Right cardiac atrium (tissue), 5 donors: ENCODE results near the gene SNTG2. TPM values are rescaled to one million over a fixed set of nuclear protein-coding genes. Genes with fewer than 3 reads are reported as not detected.

Experiments used
- ATAC-seq, 2 donors: fragments of 200-7000 bp; cut with Tn5 transposase; one replicate each; pipeline versions ENCODE4 v1.8.0 to v1.9.1; 2020; ENCODE audit warnings: moderate library complexity in 2 of 2, mild to moderate bottlenecking in 1 of 2
- DNase-seq, 3 donors: peaks; one replicate each; pipeline ENCODE4 v3.0.0-alpha.2; 2020
- H3K27ac ChIP-seq: one replicate; pipeline ENCODE4 v1.5.1; 2013; ENCODE audit warnings: mild to moderate bottlenecking, low read length, control low read depth, moderate library complexity
- H3K27me3 ChIP-seq: one replicate; pipeline ENCODE4 v1.6.1; 2013; ENCODE audit not compliant: control insufficient read depth, insufficient read depth
- H3K4me1 ChIP-seq: one replicate; pipeline ENCODE4 v1.6.1; 2013; ENCODE audit warnings: low read length; ENCODE audit not compliant: control insufficient read depth, insufficient read depth
- H3K4me3 ChIP-seq: one replicate; pipeline ENCODE4 v1.5.1; 2013; ENCODE audit warnings: low read length, control low read depth
- H3K9me3 ChIP-seq: one replicate; pipeline ENCODE4 v1.6.1; 2013; ENCODE audit warnings: low read length; ENCODE audit not compliant: control insufficient read depth
- WGBS: extraction: QIAGEN DNeasy Blood & Tissue Kit; methylation state at CpG from one replicate; pipeline ENCODE4 v1.1.7; 2013; 5-methylcytosine and 5-hydroxymethylcytosine counted together
- intact Hi-C, 4 donors: fragments of 100-400 bp; cut with DNase I; formaldehyde crosslinking; loops; one replicate each; pipeline versions ENCODE4 v1.11.0 to v1.14.0; 2022 to 2023
- polyA plus RNA-seq: library from polyadenylated mRNA; stranded (reverse); fragments of 200-250 nt; gene quantifications from one replicate; pipeline ENCODE4 v1.2.3, GENCODE V29; 2013
- total RNA-seq, 4 donors: library from RNA; stranded (reverse); fragmentation: NEBNext Ultra II Directional; extraction: Animal tissue kit (Norgen Biotek cat#: 25700); gene quantifications; one replicate each; pipeline ENCODE4 v1.2.1, GENCODE V29; 2021
- donor health status: healthy with polysubstance abuse.
- donor health status: DM: no; HTN: yes; CAD: no.
- donor health status: DM: no; HTN: no; CAD: no.
- donor health status: DM: no; HTN: yes; CAD: no; lungs with severe emphysema.
- donor health status: DM: yes; HTN: yes; CAD: no.

Gene SNTG2
- total and polyA plus RNA-seq, 5 donors, result 0.34 to 2.0 (median 0.93) TPM; not detected in 1

DNA sequence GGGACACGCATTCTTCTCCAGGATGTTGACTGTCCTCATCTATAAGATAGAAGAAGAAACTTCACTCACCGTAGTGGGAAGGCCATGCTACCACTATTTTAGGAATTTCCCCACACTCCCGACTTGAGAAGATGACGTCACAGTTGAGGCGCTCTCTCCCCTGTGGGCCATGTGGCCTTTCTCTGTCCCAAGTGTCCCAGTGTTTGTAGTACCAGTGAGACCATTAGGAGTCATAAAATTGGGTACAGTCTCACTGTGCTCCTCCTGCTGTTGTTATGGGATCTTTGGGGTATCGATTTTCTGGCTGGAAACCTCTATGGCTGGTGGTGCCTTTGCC lies 7.2 kb upstream of the SNTG2 start:
- intact Hi-C loops, result no loop called here
- H3K9me3 ChIP-seq, result no peaks in the 10 kb centered on the region
- no peak for DNase-seq
- ATAC-seq, result no peak
- WGBS, result 88% methylated on average over 6 of the region's 6 CpGs
- no peaks in the 10 kb centered on the region for H3K4me1 ChIP-seq
- no peak overlapping the region for H3K4me3 ChIP-seq
- H3K27me3 ChIP-seq, result no peaks in the 10 kb centered on the region
- H3K27ac ChIP-seq, result no peak overlapping the region

DNA sequence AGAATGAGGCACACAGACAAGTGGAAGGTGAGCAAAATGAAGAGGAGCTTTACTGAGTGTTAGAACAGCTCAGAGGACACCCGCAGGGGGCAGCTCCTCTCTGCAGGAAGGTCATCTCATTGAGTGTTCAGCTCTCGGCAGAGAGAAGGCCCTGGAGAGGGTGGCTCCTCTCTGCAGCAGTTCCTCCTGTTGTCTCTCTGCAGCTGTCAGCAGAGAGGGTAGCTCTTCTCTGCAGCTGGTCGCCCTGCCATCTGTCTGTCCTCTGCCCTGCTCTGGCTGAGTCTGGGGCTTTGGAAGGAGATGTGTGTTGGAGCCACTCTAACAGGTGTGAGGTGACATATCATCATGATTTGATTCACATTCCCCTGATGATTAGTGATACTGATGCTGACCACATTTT lies 6.8 kb upstream of the SNTG2 start:
- WGBS, result 72% methylated on average over 3 of the region's 3 CpGs
- H3K27me3 ChIP-seq, result no peaks in the 10 kb centered on the region
- intact Hi-C loops, result no loop called here

DNA sequence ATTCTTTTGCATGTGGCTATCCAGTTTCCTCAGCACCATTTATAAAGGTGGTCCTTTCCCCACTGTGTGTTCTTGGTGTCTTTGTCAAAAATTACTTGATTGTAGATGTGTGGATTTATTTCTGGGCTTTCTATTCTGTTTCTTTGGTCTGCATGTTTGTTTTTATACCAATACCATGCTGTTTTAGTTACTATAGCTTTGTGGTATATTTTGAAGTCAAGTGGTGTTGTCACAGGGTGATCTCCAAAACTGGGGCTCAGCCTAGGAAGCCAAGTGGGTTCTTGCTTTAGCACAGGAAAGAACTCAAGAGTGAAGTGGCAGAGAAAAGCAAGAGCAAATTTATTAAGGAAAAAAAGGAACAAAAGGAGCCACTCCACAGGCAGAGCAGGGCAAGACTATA lies 6.0 kb upstream of the SNTG2 start:
- H3K4me3 ChIP-seq, result no peak overlapping the region
- H3K27me3 ChIP-seq, result no peaks in the 10 kb centered on the region
- no peak for DNase-seq
- intact Hi-C loops, result no loop called here
- H3K27ac ChIP-seq, result no peak overlapping the region
- no peaks in the 10 kb centered on the region for H3K9me3 ChIP-seq
- no peak for ATAC-seq
- no peaks in the 10 kb centered on the region for H3K4me1 ChIP-seq

More for the DNA sequence above, 6.8 kb upstream of the SNTG2 start:
- Histone ChIP-seq H3K4me1 (no peaks in the 10 kb centered on the region), H3K9me3 (no peaks in the 10 kb centered on the region), H3K27ac (no peak overlapping the region), H3K4me3 (no peak overlapping the region)
- ATAC-seq (no peak), DNase-seq (no peak)

DNA sequence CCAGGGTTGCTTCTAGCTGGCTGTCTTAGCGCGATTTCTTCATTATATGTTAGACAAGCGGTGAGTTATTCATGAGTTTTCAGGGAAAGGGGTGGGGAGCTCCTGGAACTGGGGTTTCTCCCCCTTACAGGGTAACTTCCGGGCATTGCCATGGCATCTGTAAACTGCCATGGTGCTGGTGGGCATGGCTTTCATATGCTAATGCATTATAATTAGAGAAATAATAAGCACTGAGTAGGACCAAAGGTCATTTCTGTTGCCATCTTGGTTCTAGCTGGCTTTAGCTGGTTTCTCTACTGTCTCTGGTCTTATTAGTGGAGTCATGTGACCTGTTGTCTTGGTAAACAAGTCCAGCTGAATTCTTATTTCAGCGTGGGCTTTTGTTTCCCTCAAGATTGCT lies 5.5 kb upstream of the SNTG2 start:
- 87% methylated on average over 5 of the region's 5 CpGs for WGBS
- Histone ChIP-seq H3K4me3 (no peak overlapping the region), H3K27me3 (no peaks in the 10 kb centered on the region), H3K4me1 (no peaks in the 10 kb centered on the region), H3K27ac (no peak overlapping the region), H3K9me3 (no peaks in the 10 kb centered on the region)
- DNase-seq (no peak), ATAC-seq (no peak)
- intact Hi-C loops, result no loop called here

DNA sequence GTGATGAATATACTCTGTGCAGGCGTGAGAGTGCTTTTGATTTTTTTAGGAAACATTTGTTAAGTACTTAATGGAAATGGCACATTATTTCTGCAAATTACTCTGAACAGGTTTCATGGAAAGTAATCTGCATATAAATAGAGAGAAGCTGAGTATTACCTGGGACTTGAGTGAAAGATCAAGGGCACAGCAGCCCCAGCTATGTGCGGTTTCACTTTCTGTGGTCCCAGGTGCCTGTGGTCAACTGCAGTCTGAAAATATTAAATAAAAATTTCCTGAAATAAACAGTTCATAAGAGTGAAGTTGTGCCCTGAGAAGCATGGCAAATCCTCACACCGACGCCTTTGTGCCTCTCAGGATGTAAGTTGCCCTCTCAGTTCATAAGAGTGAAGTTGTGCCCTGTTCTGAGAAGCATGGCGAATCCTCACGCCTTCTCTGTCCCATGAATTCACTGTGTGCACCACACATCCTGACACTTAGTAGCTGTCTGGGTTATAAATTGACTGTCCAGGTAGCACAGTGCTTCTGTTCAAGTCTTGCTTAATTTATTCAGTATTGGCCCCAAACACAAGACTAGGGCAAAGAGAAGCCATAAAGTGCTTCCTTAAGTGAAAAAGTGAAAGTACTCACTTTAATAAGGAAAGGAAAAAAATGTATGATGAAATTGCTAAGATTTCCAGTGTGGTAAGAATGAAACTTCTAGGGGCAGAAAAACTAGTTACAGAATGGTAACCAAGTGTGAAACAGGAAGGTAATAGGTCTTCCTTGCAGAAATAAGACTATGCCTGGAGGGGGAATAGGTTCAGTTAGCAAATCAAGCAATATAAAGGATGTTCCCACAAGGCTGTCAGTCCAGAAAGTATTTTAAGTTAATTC lies 4.3 kb upstream of the SNTG2 start:
- 84% methylated on average over 6 of the region's 6 CpGs for WGBS
- no peaks in the 10 kb centered on the region for H3K9me3 ChIP-seq
- H3K27me3 ChIP-seq, result no peaks in the 10 kb centered on the region
- no peak overlapping the region for H3K27ac ChIP-seq
- DNase-seq, result no peak
- H3K4me1 ChIP-seq, result no peaks in the 10 kb centered on the region
- no peak for ATAC-seq
- H3K4me3 ChIP-seq, result no peak overlapping the region
- intact Hi-C loops, result no loop called here

DNA sequence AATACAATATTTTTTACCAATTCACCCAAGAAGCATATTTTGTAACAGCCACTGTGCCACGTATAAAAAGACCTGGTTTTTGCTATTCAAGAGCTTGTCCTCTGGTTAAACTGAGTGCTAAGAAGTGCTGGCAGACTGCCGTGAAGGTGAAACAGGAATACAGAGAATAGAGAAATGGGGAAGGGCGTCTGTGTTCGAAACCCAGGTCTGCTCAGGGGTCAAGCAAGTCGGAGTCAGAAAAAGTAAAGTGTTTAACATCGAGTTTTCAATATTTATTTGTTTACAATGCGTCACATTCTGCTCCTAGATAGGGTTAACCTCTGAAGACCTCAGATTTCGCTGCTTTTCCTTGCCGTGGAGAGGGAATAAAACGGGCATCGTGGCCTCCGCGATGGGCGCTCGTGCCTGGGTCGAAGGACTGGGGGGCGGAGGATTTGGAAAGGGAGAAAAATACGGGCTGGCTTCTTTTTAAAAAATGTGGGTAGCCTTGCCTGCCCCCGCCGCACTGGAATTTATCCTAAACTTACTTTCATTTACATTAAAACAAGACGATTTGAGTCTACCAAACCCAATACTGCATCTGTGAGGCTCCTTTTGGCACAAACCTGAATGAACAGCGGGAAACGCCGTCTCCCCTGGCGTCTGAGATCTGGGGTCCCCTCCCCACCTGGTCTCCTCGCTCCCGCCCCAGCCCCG lies 1.1 kb upstream of the SNTG2 start:
- H3K27me3 ChIP-seq, result no peaks in the 10 kb centered on the region
- H3K4me3 ChIP-seq, result peak overlapping the region; percentile 70
- H3K9me3 ChIP-seq, result no peaks in the 10 kb centered on the region
- intact Hi-C loops, result loop anchor here in 2 of 4 donors (5.0 to 10.0 kb wide), 2 partner anchors 593 to 595 kb away; no protein-coding TSS in a partner anchor
- ATAC-seq (no peak), DNase-seq (no peak)
- no peaks in the 10 kb centered on the region for H3K4me1 ChIP-seq
- no peak overlapping the region for H3K27ac ChIP-seq
- WGBS, result 11% methylated on average over 28 of the region's 28 CpGs

DNA sequence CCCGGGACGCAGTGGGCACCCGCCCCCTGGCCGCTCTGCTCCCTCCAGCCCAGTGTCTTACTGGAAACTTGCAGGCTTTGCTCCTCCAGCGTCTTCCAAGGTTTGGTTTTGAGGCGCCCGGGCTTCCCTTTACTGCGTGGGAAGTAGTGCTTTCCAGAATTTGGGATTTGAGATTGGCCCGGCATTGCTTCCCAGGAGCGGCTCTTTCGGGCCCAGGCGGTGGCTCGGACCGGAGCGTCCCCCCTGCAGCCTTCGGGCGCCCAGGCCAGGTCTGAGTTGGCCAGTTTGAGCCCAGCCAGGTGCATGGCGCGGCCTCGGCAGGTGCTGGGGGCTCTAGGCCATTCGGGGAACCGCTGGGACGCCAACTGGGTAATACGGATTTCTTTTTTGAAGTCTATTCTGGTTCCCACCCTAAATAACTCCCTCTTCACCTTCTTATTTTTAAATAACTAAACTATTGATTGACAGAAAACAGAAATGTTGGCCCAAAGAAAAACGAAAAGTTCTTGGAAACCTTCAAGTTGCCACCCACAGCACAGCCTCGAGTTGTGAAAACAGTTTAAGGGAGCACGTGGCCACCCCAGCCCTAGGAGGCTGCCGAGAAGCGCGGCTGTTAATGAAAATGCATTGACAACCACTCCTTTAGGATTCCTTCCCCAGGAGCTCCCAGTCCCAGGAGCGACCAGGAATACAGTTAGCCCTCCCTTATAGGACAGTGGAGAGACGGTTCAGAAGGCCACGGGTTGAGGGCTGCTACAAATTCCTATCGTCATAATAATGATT lies 766 bp downstream of the SNTG2 start:
- 13% methylated on average over 34 of the region's 34 CpGs for WGBS
- Histone ChIP-seq H3K9me3 (no peaks in the 10 kb centered on the region), H3K27ac (no peak overlapping the region), H3K27me3 (no peaks in the 10 kb centered on the region), H3K4me1 (no peaks in the 10 kb centered on the region), H3K4me3 (peak overlapping the region; percentile 70)
- intact Hi-C loops, result loop anchor here in 2 of 4 donors (5.0 to 10.0 kb wide), 2 partner anchors 591 to 593 kb away; no protein-coding TSS in a partner anchor
- DNase-seq (peak in 1 of 3 donors; percentile 35), ATAC-seq (peak in 1 of 2 donors; percentile 6)

DNA sequence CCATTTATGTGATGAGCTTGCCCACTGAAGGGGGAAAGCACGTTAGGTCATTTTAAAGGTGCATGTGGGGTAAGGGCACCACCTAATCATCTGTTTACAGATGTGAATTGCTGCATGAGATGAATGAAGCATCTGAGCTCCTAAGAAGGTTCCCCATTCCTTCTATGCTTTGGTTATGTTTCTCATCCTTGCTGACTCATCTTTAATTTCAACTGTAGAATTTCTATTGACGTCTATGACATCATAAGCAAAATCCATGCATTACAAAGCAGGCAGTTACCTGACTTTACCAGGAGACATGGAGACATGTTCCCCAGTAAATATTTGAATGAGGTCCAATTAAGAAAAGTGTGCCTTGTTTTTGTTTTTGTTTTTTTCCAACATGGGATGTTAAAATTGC lies 2.8 kb downstream of the SNTG2 start:
- ATAC-seq, result no peak
- Histone ChIP-seq H3K9me3 (no peaks in the 10 kb centered on the region), H3K4me3 (no peak overlapping the region), H3K27me3 (no peaks in the 10 kb centered on the region), H3K27ac (no peak overlapping the region), H3K4me1 (no peaks in the 10 kb centered on the region)
- intact Hi-C loops, result loop anchor here in 2 of 4 donors (5.0 to 10.0 kb wide), 2 partner anchors 589 to 591 kb away; no protein-coding TSS in a partner anchor
- no peak for DNase-seq
- 25% methylated on average over 2 of the region's 2 CpGs for WGBS

DNA sequence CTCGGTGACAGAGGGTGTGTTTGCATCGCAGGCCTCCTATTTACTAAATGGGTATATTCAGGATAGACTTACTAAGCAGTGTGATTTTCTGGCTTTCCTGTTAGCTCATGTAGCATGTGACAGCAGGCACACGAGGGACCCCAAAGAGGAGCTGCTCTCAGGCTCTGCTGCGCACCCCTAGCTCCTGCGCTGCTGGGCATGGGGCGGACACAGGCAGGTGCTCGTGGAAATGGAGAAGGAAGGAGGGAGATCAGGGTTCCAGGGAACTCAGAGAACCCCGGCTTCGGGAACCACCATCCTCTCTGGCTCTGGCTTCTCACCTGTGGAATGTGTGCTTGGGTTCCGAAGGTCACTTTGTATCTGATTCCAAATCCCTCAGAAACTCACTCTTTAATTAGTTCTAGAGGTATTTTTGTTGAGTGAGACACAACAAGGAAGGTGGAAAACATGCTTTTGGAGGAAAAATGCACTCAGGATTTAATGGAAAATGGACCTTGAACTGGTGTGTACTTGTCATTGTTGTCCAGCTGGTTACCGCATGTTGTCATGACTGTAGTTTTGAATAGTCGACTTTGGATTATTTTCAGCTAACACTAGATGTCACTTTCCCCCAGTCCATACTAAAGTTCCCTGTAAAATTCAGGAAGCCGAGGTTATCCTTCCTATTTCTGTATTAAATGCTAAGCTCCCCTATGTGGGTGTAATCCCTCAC lies 3.5 kb downstream of the SNTG2 start:
- H3K27me3 ChIP-seq, result no peaks in the 10 kb centered on the region
- intact Hi-C loops, result loop anchor here in 2 of 4 donors (5.0 to 10.0 kb wide), 2 partner anchors 588 to 591 kb away; no protein-coding TSS in a partner anchor

DNA sequence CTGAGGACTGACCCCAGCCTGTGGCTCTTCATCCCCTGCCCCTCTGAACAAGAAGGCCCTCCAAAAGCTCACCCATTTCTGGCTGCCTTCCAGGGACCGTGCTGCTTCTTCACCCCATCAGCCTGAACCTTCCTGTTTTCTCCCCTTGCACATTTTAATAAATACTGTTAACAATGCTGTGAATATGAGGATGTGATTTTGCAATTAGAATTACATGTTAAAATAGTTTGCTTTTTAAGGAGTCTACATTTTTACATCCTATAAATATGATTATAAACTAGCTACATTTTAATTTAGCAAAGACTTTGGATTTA lies 4.0 kb downstream of the SNTG2 start:
- no peak overlapping the region for H3K4me3 ChIP-seq
- 31% methylated on average over 1 of the region's 1 CpG for WGBS
- ATAC-seq, result no peak
- H3K9me3 ChIP-seq, result no peaks in the 10 kb centered on the region
- no peaks in the 10 kb centered on the region for H3K27me3 ChIP-seq
- H3K27ac ChIP-seq, result no peak overlapping the region
- DNase-seq, result peak in 1 of 3 donors; percentile 37
- no peaks in the 10 kb centered on the region for H3K4me1 ChIP-seq
- intact Hi-C loops, result loop anchor here in 2 of 4 donors (5.0 to 10.0 kb wide), 2 partner anchors 588 to 590 kb away; no protein-coding TSS in a partner anchor

More for the DNA sequence above, 3.5 kb downstream of the SNTG2 start:
- H3K27ac ChIP-seq, result no peak overlapping the region
- 66% methylated on average over 13 of the region's 13 CpGs for WGBS
- no peak overlapping the region for H3K4me3 ChIP-seq
- ATAC-seq, result peak in 1 of 2 donors; percentile 12
- DNase-seq, result no peak
- H3K4me1 ChIP-seq, result no peaks in the 10 kb centered on the region
- H3K9me3 ChIP-seq, result no peaks in the 10 kb centered on the region
